ENCODE results near the gene ROGDI.
"Not testable (repeated sequence)": the region's sequence is repeated elsewhere in the genome, so short reads cannot be mapped to it uniquely, and the experiment has no call there.

The ROGDI gene

GRCh38 chr16:4790261-4790660 lies 12.2 kb downstream of the ROGDI start:
- FAIRE-seq, result no peak

- no peak for FAIRE-seq
These were observed 13.5 kb downstream of the ROGDI start for GRCh38 chr16:4788910-4789309.

GRCh38 chr16:4788489-4788889 lies 13.9 kb downstream of the ROGDI start:
- no peak for FAIRE-seq

GRCh38 chr16:4787627-4788482 lies 14.6 kb downstream of the ROGDI start, which contains the start of gene SEPTIN12:
SEPTIN12 (minus strand) TSS chr16:4788345; CDS start chr16:4787645, 700 bp downstream.
- no peak for FAIRE-seq

GRCh38 chr16:4787068-4787467 lies 15.4 kb downstream of the ROGDI start:
- FAIRE-seq, result no peak

GRCh38 chr16:4785758-4786433 lies 16.5 kb downstream of the ROGDI start:
- no peak for FAIRE-seq

GRCh38 chr16:4784444-4784987 lies 17.9 kb downstream of the ROGDI start:
- not testable (repeated sequence) for FAIRE-seq

- FAIRE-seq, result no peak
These were observed 18.5 kb downstream of the ROGDI start for GRCh38 chr16:4783951-4784336.

GRCh38 chr16:4783251-4783950 lies 19.0 kb downstream of the ROGDI start:
- FAIRE-seq, result no peak

GRCh38 chr16:4780235-4780634 lies 22.2 kb downstream of the ROGDI start:
- FAIRE-seq, result no peak

GRCh38 chr16:4778050-4778392 lies 24.4 kb downstream of the ROGDI start:
- no peak for FAIRE-seq

- FAIRE-seq, result no peak
These were observed 24.9 kb downstream of the ROGDI start for GRCh38 chr16:4777339-4778049.

- FAIRE-seq, result no peak
These were observed 26.2 kb downstream of the ROGDI start for GRCh38 chr16:4776141-4776705.

GRCh38 chr16:4775005-4775404 lies 27.4 kb downstream of the ROGDI start:
- no peak for FAIRE-seq

GRCh38 chr16:4772351-4772750 lies 30.1 kb downstream of the ROGDI start:
- no peak for FAIRE-seq

- FAIRE-seq, result no peak
These were observed 30.8 kb downstream of the ROGDI start for GRCh38 chr16:4771646-4772045.

- no peak for FAIRE-seq
These were observed 33.2 kb downstream of the ROGDI start for GRCh38 chr16:4769306-4769638.

GRCh38 chr16:4768549-4769305 lies 33.7 kb downstream of the ROGDI start:
- peak; percentile 90 for FAIRE-seq

- FAIRE-seq, result no peak
These were observed 34.4 kb downstream of the ROGDI start for GRCh38 chr16:4767872-4768548.

- FAIRE-seq, result peak; percentile 97
These were observed 35.4 kb downstream of the ROGDI start, which contains the start of gene ZNF500 for GRCh38 chr16:4766875-4767628. ZNF500 (minus strand) TSS chr16:4767162; CDS start chr16:4765978, 1,184 bp downstream.

Data from G401.6 (cell line).